T-helper 2 cell treated with Interferon-gamma antibody and Interleukin-4, amounts not matched to agents 5 μg/mL and 100 μg/mL, for 36 hours (primary cell): ENCODE measurements around the gene TMEM254.
A peak's percentile ranks its signal among the peaks of the same experiment; 100 is the strongest.
"Not testable (repeated sequence)": the region's sequence is repeated elsewhere in the genome, so short reads cannot be mapped to it uniquely, and the experiment has no call there.

ENCODE experiments used
- DNase-seq: peaks from one replicate; pipeline ENCODE4 v3.0.0; 2021; ENCODE audit warnings: low spot score
- H3K27ac Mint-ChIP-seq: one replicate; pipeline ENCODE4 v1.8.0; 2021; ENCODE audit warnings: mild to moderate bottlenecking, mixed read lengths
- H3K27me3 Mint-ChIP-seq: one replicate; pipeline ENCODE4 v1.8.0; 2021; ENCODE audit warnings: low read depth, mixed read lengths
- H3K36me3 Mint-ChIP-seq: one replicate; pipeline ENCODE4 v1.8.0; 2021; ENCODE audit warnings: low read depth, mixed read lengths
- H3K4me1 Mint-ChIP-seq: one replicate; pipeline ENCODE4 v1.8.0; 2021; ENCODE audit warnings: low read depth, mixed read lengths
- H3K4me3 Mint-ChIP-seq: one replicate; pipeline ENCODE4 v1.8.0; 2022; ENCODE audit warnings: mild to moderate bottlenecking, moderate library complexity, mixed read lengths
- H3K9me3 Mint-ChIP-seq: one replicate; pipeline ENCODE4 v1.8.0; 2021; ENCODE audit warnings: mixed read lengths

The TMEM254 gene

GRCh38 chr10:80078448-80079311, at the start of gene TMEM254:
Gene TMEM254 (plus strand): TSS chr10:80078665. CDS start chr10:80078700, 35 bp downstream.
- no peaks in the 10 kb centered on the region for H3K9me3 Mint-ChIP-seq
- peak; percentile 86 for DNase-seq
- peaks cover 22% of the 10 kb centered on the region for H3K4me1 Mint-ChIP-seq
- H3K27ac Mint-ChIP-seq = peak within 1 kb of the TSS; percentile 87
- no peaks in the 10 kb centered on the region for H3K27me3 Mint-ChIP-seq
- peak within 1 kb of the TSS; percentile 99 for H3K4me3 Mint-ChIP-seq
- H3K36me3 Mint-ChIP-seq = no peaks in the 10 kb centered on the region

- H3K36me3 Mint-ChIP-seq, H3K4me3 Mint-ChIP-seq, H3K27me3 Mint-ChIP-seq, DNase-seq, H3K4me1 Mint-ChIP-seq, H3K27ac Mint-ChIP-seq, H3K9me3 Mint-ChIP-seq: not testable (repeated sequence)
Observed at GRCh38 chr10:80029205-80029604, 49.3 kb upstream of the TMEM254 start.

- H3K9me3 Mint-ChIP-seq, H3K27ac Mint-ChIP-seq, DNase-seq, H3K36me3 Mint-ChIP-seq, H3K4me1 Mint-ChIP-seq, H3K27me3 Mint-ChIP-seq, H3K4me3 Mint-ChIP-seq: not testable (repeated sequence)
Observed at GRCh38 chr10:80029865-80030264, 48.6 kb upstream of the TMEM254 start.

GRCh38 chr10:80032503-80032902, 46.0 kb upstream of the TMEM254 start:
- H3K4me1 Mint-ChIP-seq = no peaks in the 10 kb centered on the region
- H3K4me3 Mint-ChIP-seq = no peak overlapping the region
- no peaks in the 10 kb centered on the region for H3K9me3 Mint-ChIP-seq
- no peaks in the 10 kb centered on the region for H3K36me3 Mint-ChIP-seq
- no peak for DNase-seq
- H3K27me3 Mint-ChIP-seq = peaks cover 3% of the 10 kb centered on the region
- no peak overlapping the region for H3K27ac Mint-ChIP-seq

- DNase-seq, H3K4me1 Mint-ChIP-seq, H3K27ac Mint-ChIP-seq, H3K27me3 Mint-ChIP-seq, H3K36me3 Mint-ChIP-seq, H3K4me3 Mint-ChIP-seq, H3K9me3 Mint-ChIP-seq: not testable (repeated sequence)
Observed at GRCh38 chr10:80034766-80035165, 43.7 kb upstream of the TMEM254 start.

GRCh38 chr10:80035430-80035829, 43.0 kb upstream of the TMEM254 start:
- H3K27me3 Mint-ChIP-seq, H3K36me3 Mint-ChIP-seq, H3K9me3 Mint-ChIP-seq, H3K4me1 Mint-ChIP-seq, H3K27ac Mint-ChIP-seq, DNase-seq, H3K4me3 Mint-ChIP-seq: not testable (repeated sequence)

- not testable (repeated sequence) for H3K27me3 Mint-ChIP-seq, H3K27ac Mint-ChIP-seq, H3K4me1 Mint-ChIP-seq, H3K36me3 Mint-ChIP-seq, DNase-seq, H3K4me3 Mint-ChIP-seq, H3K9me3 Mint-ChIP-seq
Observed at GRCh38 chr10:80036921-80037500, 41.5 kb upstream of the TMEM254 start.

- H3K36me3 Mint-ChIP-seq, DNase-seq, H3K9me3 Mint-ChIP-seq, H3K27me3 Mint-ChIP-seq, H3K4me1 Mint-ChIP-seq, H3K27ac Mint-ChIP-seq, H3K4me3 Mint-ChIP-seq: not testable (repeated sequence)
Observed at GRCh38 chr10:80038226-80038625, 40.2 kb upstream of the TMEM254 start.

- H3K27ac Mint-ChIP-seq = no peak overlapping the region
- peaks cover 4% of the 10 kb centered on the region for H3K27me3 Mint-ChIP-seq
- no peak for DNase-seq
- no peak overlapping the region for H3K4me3 Mint-ChIP-seq
- no peaks in the 10 kb centered on the region for H3K4me1 Mint-ChIP-seq
- H3K36me3 Mint-ChIP-seq = no peaks in the 10 kb centered on the region
- no peaks in the 10 kb centered on the region for H3K9me3 Mint-ChIP-seq
Observed at GRCh38 chr10:80041162-80041561, 37.3 kb upstream of the TMEM254 start.

- H3K4me1 Mint-ChIP-seq, H3K9me3 Mint-ChIP-seq, H3K36me3 Mint-ChIP-seq, H3K27ac Mint-ChIP-seq, DNase-seq, H3K4me3 Mint-ChIP-seq, H3K27me3 Mint-ChIP-seq: not testable (repeated sequence)
Observed at GRCh38 chr10:80044935-80045334, 33.5 kb upstream of the TMEM254 start.

- no peak overlapping the region for H3K4me3 Mint-ChIP-seq
- H3K9me3 Mint-ChIP-seq = no peaks in the 10 kb centered on the region
- H3K4me1 Mint-ChIP-seq = no peaks in the 10 kb centered on the region
- H3K27ac Mint-ChIP-seq = no peak overlapping the region
- H3K36me3 Mint-ChIP-seq = no peaks in the 10 kb centered on the region
- DNase-seq = peak; percentile 51
- no peaks in the 10 kb centered on the region for H3K27me3 Mint-ChIP-seq
Observed at GRCh38 chr10:80046629-80047441, 31.6 kb upstream of the TMEM254 start.

- Mint-ChIP-seq H3K27ac (no peak overlapping the region), H3K4me1 (no peaks in the 10 kb centered on the region), H3K27me3 (no peaks in the 10 kb centered on the region), H3K9me3 (no peaks in the 10 kb centered on the region), H3K4me3 (no peak overlapping the region), H3K36me3 (no peaks in the 10 kb centered on the region)
- no peak for DNase-seq
Observed at GRCh38 chr10:80050752-80051151, 27.7 kb upstream of the TMEM254 start.

- no peaks in the 10 kb centered on the region for H3K27me3 Mint-ChIP-seq
- no peak overlapping the region for H3K27ac Mint-ChIP-seq
- no peak for DNase-seq
- no peaks in the 10 kb centered on the region for H3K9me3 Mint-ChIP-seq
- no peaks in the 10 kb centered on the region for H3K4me1 Mint-ChIP-seq
- no peaks in the 10 kb centered on the region for H3K36me3 Mint-ChIP-seq
- H3K4me3 Mint-ChIP-seq = no peak overlapping the region
Observed at GRCh38 chr10:80051993-80052392, 26.5 kb upstream of the TMEM254 start.

GRCh38 chr10:80055760-80056159, 22.7 kb upstream of the TMEM254 start:
- no peak for DNase-seq
- Mint-ChIP-seq H3K4me3 (no peak overlapping the region), H3K9me3 (no peaks in the 10 kb centered on the region), H3K36me3 (no peaks in the 10 kb centered on the region), H3K27ac (no peak overlapping the region), H3K4me1 (no peaks in the 10 kb centered on the region), H3K27me3 (no peaks in the 10 kb centered on the region)
